GM18867 (cell line): ENCODE data around the gene VMP1.
"Not testable (repeated sequence)": the region's sequence is repeated elsewhere in the genome, so short reads cannot be mapped to it uniquely, and the experiment has no call there.

ENCODE experiments used
- ATAC-seq: cut with Tn5 transposase; IDR thresholded peaks from one replicate; pipeline ENCODE4 v1.9.1; 2021; ENCODE audit warnings: mild to moderate bottlenecking, moderate library complexity; ENCODE audit not compliant: unreplicated experiment

VMP1 gene

DNA sequence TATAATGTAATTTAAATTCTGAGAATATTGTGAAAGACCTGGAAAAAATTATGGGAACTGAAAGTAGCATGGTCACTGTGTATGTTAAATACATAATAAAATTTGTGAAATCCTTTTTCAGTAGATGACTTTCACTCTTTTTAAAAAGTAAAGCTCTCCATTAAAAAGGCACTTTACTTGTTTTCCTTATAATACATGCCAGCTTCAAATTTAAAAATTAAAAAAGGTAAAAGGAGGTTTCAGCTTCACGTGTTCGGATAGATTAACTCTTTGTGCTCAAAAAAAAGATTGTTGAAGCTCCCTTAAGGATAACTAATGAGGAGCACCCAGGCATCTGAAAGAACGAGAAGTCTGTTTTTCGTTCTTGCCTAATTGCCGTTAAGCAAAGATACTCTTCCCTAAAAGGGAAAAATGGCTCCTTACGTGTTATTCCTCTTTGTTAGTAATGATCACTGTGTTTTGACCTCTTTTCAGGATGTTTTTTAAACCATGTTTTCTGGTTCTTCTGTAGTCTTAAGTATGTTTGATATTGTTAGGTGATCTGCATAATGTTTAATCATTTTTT, 97.5 kb downstream of the VMP1 start:
- no peak for ATAC-seq

DNA sequence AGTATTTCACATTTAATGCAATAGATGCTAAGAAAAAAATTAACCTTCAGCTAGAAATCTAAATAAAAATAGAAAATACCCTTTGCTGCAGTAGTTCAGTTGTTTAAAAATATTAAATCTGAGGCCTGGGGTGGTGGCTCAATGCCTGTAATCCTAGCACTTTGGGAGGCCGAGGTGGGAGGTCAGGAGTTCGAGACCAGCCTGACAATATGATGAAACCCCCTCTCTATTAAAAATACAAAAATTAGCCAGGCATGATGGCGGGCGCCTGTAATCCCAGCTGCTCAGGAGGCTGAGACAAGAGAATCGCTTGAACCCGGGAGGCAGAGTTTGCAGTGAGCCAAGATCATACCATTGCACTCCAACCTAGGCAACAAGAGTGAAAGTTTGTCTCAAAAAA, 98.9 kb downstream of the VMP1 start:
- not testable (repeated sequence) for ATAC-seq

DNA sequence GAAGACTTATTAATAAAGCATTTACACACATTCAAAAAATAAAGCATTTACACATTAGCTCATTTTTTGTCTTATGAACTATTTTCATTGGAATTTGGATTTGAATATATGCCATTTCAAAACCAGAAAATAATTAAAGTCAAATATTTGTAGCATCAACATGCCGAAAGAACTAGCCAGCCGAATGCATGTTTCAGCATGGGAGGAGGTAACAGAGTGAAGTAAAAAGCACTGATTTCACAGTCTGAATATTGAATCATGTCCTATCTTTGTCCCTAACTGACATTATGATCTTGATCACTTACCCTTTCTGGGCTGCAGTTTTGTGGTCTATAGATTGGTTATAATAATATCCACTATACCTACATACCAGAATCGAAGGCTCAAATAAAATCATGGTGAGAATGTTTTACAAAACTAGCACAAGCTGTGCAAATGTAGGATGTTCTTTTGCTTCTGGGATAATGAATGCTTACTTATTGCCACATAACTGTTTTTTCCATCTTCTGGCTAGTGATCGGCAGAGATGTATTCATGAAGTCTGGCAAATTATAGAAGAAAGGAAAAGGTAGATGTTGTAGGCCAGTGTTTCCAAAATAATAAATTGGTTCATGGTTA, 100.5 kb downstream of the VMP1 start:
- no peak for ATAC-seq

DNA sequence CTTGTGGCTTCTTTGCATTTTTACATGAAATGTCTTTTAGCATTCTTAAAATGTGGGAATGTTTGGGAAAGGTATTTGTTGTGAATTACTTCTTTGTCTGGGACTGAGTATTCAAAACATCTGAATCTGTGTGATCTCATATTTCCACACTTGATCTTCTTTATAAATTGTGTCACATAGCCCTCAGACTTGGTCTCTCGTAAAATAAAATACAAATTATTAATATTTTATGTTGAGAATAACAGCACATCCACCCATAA, 103.4 kb downstream of the VMP1 start:
- no peak for ATAC-seq

DNA sequence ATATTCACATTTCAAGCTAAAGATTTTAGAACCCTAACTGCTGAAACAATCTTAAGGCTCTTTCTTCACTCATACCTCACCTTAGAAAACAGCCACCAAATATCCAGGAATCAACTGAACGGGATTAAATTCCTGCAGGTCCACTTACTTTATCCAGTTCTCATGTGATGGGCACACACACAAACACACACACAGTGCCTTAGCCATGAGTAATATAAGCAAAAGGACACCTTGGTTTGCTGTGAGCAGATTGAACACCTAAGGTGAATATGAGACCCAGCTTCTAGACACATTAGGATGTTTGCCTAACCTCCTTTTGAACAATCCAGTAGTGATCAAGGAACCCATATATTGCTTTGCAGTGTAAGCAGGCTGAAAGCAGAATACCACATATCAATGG, 103.8 kb downstream of the VMP1 start:
- ATAC-seq: no peak

DNA sequence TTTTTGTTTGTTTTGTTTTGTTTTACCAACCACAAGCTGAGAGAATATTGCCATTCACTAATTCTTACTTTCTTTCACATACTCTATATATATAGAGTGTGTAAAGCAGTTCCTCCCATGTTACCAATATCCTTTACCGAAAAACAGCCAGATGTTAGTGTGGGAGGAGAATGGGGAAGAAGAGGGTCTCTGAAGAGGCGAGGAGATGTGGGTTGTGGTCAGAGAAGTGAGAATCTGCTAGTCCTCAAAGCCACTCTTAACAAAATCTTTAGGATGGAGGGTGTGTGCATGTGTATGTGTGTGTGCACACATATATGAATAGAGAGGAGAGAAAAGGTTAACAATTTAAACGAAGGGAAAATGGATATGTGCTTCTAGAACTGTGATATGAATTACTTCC, 104.7 kb downstream of the VMP1 start:
- ATAC-seq: no peak

DNA sequence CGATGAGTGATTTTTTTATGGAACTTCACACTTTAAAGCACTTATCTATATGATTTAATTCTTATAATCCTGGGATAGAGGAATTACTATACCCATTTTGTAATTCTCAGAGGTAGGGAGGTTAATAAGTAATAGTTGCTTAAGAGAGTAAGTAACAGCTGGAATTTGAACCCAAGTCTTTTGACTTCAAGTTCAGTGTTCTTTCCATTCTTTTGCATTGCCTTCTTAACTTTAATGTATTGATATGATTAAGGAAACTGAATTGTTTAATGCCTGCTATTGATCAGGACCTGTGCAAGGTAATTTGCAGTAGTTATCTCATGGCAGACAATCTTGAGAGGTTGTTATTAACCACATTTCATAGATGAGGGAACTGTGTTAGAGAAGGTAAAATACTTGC, 106.8 kb downstream of the VMP1 start:
- no peak for ATAC-seq

DNA sequence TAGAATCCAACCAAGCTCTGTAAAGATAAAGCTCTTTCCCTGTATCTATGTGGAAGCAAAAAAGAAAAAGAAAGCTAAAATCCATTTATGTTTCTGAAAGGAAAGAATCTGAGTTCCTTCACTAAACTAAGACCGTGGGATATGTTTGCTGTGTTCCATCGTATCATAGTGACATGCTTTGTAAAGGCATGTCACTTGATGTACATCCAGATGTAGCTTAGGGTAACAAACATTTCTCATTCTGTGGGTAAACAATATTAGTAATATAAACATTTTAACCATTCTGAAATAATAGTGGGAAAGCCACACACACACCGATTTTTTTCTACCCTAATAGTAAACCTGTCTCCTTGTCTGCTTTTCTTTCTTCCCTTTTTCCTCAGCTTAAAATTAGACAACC, 107.2 kb downstream of the VMP1 start:
- ATAC-seq: no peak

DNA sequence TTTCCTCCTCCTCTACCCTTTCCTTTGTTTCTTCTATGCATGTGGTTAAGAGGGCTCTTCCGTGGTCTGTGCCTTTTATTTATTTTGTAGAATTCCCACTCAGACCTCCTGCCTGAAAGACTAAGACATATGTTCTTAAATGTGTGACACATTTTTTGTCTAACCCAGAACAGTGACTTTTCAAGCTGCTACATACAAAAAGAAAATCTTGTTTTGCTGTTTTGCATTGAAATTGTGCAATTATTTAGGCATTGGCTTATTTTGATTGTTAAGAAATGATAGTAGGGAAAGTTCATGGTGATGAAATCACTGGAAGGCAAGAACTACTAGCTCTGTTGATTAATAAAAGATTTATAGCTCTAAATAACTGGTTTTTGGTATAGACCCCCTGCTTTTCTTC, 108.5 kb downstream of the VMP1 start:
- ATAC-seq: no peak

DNA sequence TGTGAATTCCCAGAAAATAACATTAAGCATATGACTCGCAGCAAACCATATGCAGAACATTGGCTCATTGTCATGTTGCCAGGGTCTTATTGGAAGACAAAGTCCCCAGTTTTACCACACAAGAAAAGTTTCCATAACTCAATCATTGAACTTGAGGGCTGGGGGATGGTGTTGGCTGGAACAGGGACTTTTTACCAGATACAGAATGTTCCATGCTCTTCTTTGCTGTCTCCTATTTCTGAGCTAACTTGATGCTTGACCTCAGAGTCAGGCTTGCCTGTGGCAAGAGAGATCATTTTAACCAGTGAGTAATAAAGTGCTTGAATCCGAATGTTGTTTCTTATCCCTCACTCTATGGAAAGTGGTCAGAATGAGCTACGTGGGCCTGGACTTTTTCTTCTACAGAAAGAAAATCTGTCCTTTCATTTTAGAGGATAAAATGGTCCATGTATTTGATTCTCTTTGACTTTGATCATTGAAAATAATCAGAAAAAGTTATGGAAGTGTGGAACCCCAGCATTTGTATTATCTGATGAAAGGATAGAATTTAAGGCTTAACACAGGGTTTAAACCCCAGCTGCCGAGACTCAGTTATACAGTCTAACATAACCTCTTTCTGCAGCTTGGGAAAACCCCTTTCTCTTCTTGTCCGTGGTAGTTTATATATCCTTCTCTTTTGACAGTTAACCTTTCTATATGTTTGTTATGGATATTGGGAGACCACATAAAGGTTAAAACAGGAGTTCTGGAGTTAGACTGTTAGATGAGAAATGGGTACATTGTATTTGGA, 118.3 kb downstream of the VMP1 start:
- ATAC-seq: no peak

DNA sequence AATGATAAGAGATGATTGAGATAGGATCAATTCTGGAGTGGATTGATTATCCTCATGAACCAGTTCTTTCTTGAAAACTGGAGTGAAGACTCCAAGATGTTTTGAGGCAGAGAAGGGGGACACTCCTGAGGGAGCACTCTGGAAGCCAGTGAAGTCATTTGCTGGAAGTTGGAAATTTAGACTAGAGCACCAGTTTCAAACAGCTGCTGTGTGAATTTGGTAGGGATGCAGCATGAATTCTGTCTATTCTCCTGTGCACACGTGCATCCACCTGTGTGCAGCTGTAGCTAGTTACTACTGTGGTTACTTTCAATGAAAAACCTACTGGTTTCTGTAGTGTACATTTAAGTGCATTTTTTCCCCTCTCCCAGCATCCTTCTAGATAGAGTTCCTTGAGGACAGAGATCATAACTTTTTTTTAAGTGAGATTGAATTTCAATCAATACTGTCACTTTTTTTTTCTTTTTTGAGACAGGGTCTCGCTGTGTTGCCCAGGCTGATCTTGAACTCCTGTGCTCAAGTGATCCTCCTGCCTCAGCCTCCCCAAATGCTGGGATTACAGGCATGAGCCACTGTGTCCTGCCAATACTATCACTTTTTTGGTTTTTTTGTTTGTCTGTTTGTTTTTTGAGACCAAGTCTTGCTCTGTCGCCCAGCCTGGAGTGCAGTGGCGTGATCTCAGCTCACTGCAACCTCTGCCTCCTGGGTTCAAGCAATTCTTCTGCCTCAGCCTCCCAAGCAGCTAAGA, 119.4 kb downstream of the VMP1 start:
- ATAC-seq: no peak

DNA sequence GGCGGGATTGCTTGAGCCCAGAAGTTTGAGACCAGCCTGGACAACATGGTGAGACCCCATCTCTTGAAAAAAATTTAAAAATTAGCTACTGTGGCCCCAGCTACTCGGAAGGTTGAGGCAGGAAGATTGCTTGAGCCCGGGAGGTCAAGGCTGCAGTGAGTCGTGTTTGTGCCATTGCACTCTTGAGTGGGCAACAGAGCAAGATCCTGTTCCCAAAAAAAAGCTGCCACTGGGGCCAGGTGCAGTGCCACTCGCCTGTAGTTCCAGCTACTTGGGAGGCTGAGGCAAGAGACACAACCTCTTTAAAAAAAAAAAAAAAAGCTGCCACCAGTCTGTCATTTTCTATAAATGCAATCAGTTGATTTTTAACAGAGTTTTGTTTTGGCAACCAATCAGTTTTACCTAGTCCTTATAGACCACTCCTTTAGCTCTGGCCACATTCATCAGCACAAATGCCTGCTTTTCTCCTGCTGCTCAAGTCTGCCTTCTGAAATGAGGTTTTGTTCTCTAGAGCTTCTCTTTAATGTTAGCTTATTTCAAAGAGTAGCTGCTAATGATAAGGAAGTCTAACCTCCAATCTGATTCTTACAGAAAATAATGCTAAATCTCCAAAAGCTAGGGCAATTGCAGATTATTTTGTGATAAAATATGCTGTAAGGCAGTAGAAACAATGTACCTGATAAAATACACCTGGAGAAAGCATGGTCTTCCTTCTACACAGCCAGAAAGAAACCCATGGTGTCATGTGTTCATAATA, 120.4 kb downstream of the VMP1 start:
- no peak for ATAC-seq

DNA sequence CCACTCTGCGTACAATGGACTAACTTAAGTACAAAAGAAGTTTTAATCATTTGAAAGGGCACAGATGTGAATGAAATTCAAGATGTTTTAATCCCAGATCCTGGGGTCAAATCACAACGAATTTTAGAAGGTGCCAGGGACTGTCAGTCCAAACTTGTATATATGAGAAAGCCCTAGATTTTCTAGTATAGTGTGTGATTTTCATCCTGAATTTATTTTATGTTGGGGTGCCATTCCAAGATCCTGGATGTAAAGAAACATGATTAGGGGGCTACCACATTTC, 121.0 kb downstream of the VMP1 start:
- ATAC-seq: no peak

DNA sequence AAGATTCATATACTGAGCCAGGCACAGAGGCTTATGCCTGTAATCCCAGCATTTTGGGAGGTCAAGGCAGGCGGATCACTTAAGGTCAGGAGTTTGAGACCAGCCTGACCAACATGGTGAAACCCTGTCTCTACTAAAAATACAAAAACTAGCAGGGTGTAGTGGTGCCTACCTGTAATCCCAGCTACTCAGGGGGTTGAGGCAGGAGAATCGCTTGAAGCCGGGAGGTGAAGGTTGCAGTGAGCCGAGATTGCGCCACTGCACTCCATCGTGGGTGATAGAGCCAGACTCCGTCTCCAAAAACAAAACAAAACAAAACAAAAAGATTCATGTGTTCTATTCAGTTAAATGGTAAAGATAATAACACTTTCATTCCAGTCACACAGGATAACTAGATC, 121.4 kb downstream of the VMP1 start:
- ATAC-seq: peak; percentile 1

DNA sequence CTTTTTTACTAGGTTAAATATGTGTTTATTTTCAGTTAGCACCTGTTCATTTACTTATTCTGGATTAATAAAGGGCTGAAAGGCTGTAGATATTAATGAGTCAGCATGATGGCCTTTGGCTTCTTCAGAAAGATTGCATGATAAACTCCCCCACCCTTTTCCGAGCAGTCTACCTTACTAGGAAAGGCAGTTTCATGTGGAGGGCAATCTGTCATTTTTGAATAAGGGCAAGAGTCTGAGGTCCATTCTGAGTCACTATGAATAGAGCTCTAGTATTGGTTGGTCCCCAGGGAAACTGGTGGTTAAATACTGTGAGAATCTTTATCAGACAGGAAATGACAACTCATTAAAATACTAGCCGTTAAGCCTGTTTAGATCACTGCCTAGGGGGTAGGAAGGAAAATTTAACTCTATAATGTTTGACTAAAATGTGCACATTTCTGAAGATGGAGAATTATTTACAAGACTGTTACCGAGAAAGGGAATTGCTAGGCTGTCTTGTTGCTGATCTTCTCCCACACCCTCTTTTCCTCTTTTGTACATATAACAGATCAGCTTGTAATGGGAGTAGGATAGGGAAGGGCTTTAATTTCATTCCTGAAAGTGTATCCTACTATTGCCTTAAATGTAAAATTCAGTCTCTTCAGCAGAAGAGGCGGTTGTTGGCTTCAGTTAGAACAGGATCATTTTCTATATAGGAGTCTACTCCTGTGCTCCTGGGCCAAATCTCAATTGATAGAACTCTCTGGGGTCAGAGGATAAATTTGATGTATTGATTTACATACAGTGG, 122.0 kb downstream of the VMP1 start:
- ATAC-seq: peak; percentile 67

DNA sequence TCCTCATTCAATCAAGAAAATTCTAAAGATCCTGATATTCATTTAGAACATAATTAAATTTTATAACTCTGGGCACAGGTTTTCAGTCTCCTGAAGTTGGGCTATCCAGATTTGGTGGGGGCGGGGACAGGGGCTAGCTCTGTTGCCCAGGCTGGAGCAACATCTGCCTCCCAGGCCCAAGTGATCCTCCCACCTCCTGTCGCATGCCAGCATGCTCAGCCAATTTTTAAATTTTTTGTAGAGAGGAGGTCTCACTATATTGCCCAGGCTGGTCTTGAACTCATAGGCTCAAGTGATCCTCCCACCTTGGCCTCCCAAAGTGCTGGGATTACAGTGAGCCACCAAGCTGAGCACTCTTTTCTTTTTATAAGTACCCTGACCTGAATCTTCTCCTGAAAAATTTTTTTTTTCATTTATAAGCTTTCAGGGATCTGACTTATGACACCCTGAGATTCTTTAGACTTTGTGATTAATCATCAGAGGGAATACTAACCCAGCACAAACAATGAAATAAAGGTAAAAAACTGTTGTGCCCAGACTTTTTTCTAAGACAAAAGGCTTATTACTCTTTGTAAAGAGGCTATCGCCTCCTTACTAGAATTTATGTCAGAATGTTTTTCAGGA, 122.7 kb downstream of the VMP1 start:
- no peak for ATAC-seq

DNA sequence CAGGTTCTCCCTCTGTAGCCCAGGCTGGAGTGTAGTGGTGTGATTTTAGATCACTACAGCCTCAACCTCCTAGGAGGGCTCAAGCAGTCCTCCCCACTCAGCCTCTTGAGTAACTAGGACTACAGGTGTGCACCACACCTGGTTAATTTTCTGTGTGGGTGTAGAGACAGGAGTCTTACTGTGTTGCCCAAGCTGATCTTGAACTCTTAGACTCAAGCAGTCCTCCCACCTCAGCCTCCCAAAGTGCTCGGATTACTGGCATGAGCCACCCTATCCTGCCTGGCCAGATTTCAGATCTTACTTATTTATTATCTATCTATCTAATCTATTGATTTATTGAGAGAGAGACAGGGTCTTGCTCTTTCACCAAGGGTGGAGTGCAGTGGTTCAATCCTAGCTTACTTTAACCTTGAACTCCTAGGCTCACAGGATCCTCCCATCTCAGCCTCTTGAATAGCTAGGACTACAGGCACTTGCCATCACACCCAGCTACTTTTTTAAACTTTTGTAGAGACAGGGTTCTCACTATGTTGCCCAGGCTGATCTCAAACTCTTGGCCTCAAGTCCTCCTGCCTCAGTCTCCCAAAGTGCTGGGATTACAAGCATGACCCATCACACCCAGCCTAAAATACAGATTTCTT, 123.5 kb downstream of the VMP1 start:
- ATAC-seq: no peak

DNA sequence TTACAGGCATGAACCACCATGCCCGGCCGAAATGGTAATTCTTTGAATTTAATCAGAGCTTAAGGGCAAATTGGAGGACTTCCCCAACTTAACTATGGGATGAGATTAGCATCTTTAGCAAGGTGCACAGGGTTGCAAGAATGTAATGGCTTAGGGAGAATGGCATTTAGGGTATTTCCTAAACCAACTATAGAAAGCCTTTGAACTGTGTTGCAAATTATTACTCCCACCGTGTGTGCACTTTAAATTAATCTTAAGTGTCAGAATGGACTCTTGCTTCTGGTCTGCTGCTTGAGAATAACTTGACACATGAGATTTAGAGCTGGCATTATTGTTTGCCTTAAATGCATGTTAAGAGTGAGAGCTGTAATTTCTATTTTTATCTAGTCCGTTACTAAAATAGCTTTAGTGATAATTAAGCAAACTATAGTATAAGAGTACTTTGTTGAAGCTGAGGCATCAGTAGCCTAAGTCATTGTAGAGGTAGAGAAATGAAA, 125.5 kb downstream of the VMP1 start:
- ATAC-seq: no peak

DNA sequence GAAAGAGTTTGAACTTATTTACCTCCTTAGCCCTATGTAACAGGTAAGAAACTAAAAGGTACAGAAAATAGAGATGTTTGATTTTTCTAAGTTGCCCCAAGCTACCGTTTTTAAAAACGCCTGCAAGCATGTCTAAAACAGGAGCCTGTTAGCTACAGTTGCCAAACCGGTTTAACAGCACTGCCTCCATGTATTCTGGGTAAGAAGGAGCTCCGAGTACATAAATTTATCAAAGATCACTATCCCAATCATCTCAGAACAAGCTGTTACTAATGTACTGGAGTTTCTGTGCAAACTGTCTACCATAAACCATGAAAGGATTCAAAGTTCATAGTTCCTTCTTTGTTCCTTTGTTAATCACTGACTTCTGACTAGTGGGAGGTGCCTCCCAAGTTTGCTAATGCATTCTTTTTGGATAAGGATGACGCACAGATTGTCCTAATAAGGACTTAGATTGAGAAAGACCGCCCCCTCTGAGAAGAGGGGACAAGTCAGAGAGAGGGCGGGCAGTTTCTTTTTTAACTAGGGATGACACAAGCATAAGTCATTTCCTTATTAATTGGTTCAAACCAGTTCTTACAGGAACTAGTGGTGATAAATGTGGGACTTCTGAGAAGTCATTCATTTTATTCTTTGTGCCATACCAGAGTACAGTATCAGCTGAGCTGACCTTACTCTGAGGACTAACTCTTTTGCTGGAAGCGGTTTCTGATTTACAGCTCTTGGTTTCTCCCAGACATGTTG, 130.0 kb downstream of the VMP1 start:
- ATAC-seq: peak; percentile 70
